Activated CD4-positive, alpha-beta T cell treated with anti-CD3 and anti-CD28 coated beads, Interleukin-2, amount 10 ng/mL, durations not matched to agents 7 days and 5 days (primary cell): ENCODE measurements around the gene AOPEP. TPM values are rescaled to one million over a fixed set of nuclear protein-coding genes. Genes with fewer than 3 reads are reported as not detected.

Source experiments
- CTCF ChIA-PET: fragments of 350-600 bp; sonication (Branson Sonifier 250); formaldehyde crosslinking; loops from one replicate; lab custom pipeline; 2021; ENCODE audit warnings: antibody characterized with exemption; lab: Charles Lee
- POLR2A ChIA-PET: fragments of 350-600 bp; sonication (Branson Sonifier 250); formaldehyde crosslinking; loops from one replicate; lab custom pipeline; 2021; ENCODE audit warnings: antibody characterized with exemption; lab: Charles Lee
- DNase-seq: peaks from one replicate; pipeline ENCODE4 v3.0.0-alpha.2; 2020
- H3K27ac Mint-ChIP-seq: one replicate; pipeline ENCODE4 v1.8.0; 2021; ENCODE audit warnings: mild to moderate bottlenecking, moderate library complexity, mixed read lengths
- H3K27me3 Mint-ChIP-seq: one replicate; pipeline ENCODE4 v1.8.0; 2021; ENCODE audit warnings: mixed read lengths
- H3K36me3 Mint-ChIP-seq: one replicate; pipeline ENCODE4 v1.8.0; 2021; ENCODE audit warnings: low read depth, mixed read lengths
- H3K4me1 Mint-ChIP-seq: one replicate; pipeline ENCODE4 v1.8.0; 2021; ENCODE audit warnings: mixed read lengths
- H3K4me3 Mint-ChIP-seq: one replicate; pipeline ENCODE4 v1.8.0; 2021; ENCODE audit warnings: mild to moderate bottlenecking, moderate library complexity, mixed read lengths
- H3K9me3 Mint-ChIP-seq: one replicate; pipeline ENCODE4 v1.8.0; 2021; ENCODE audit warnings: mixed read lengths
- total RNA-seq, 2 experiments: library from RNA; stranded (reverse); gene quantifications; one replicate each; pipeline ENCODE4 v1.2.3, GENCODE V29; 2021

Gene AOPEP
- total RNA-seq, 2 experiments from 2014 or later = 9.7 to 10.7 TPM

GRCh38 chr9:94804316-94804715, 77.8 kb downstream of the AOPEP start:
- no peak for DNase-seq
- ChIA-PET POLR2A (no interaction called here), CTCF (interaction anchor here (1.5 kb wide), 1 partner anchor 19 kb away, joined by 6 read pairs; no protein-coding TSS in a partner anchor)
- no peaks in the 10 kb centered on the region for H3K9me3 Mint-ChIP-seq
- peaks cover 21% of the 10 kb centered on the region for H3K4me1 Mint-ChIP-seq
- H3K36me3 Mint-ChIP-seq = peaks cover 25% of the 10 kb centered on the region
- H3K27ac Mint-ChIP-seq = no peak overlapping the region
- H3K4me3 Mint-ChIP-seq = no peak overlapping the region
- no peaks in the 10 kb centered on the region for H3K27me3 Mint-ChIP-seq

DNA sequence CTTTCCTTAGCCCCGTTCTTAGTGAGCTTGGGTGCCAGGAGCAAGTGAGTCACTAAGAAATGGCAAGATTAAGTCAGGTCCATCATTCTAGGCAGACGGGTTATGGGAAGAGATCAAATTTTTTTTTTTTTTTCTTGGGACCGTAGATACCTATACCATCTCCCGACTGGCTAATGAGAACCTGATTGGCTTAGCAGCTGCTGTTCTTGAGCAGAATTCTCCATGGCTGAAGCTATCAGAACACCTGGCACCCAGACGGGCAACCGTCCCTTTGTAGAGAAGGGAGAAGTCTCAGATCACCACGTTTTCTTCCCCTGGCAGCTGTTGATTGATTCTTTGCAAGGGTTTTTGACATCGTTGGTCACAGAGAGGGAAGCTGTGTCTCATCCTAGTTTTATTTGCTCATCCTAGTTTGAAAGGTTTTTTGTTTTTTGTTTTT, 78.6 kb downstream of the AOPEP start:
- H3K27ac Mint-ChIP-seq = no peak overlapping the region
- DNase-seq = no peak
- no peaks in the 10 kb centered on the region for H3K9me3 Mint-ChIP-seq
- ChIA-PET POLR2A (no interaction called here), CTCF (interaction anchor here (0.6 to 1.5 kb wide), 2 partner anchors 18 to 524 kb away, joined by 5 to 6 read pairs; no protein-coding TSS in a partner anchor)
- peaks cover 25% of the 10 kb centered on the region for H3K36me3 Mint-ChIP-seq
- peaks cover 21% of the 10 kb centered on the region for H3K4me1 Mint-ChIP-seq
- no peak overlapping the region for H3K4me3 Mint-ChIP-seq
- no peaks in the 10 kb centered on the region for H3K27me3 Mint-ChIP-seq

DNA sequence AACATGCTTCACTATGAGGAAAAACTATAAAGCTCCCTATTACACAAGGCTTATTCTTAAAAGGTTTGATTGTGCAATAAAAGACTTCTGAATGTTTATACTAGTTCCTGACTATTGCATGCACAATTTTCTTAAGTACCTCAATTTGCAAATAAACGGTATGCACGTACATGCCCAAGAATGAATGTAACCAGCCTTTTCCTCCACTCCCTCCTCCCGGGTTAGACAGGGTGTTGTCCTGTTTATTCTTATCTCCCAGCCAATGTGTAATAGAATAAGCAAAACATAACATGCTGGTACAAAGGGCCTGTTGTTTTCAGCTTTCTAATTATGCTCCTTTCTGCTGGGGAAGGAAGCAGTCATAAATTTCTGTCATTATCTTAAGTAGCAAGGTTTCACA, 79.1 kb downstream of the AOPEP start:
- no peaks in the 10 kb centered on the region for H3K9me3 Mint-ChIP-seq
- no peak overlapping the region for H3K27ac Mint-ChIP-seq
- no peak for DNase-seq
- ChIA-PET CTCF (interaction anchor here (0.6 kb wide), 1 partner anchor 523 kb away, joined by 5 read pairs; no protein-coding TSS in a partner anchor), POLR2A (no interaction called here)
- peaks cover 21% of the 10 kb centered on the region for H3K36me3 Mint-ChIP-seq
- peaks cover 21% of the 10 kb centered on the region for H3K4me1 Mint-ChIP-seq
- no peaks in the 10 kb centered on the region for H3K27me3 Mint-ChIP-seq
- H3K4me3 Mint-ChIP-seq = no peak overlapping the region

GRCh38 chr9:94806307-94806893, 79.9 kb downstream of the AOPEP start:
- CTCF ChIA-PET = interaction anchor here (1.4 kb wide), 1 partner anchor 15 kb away, joined by 5 read pairs; no protein-coding TSS in a partner anchor
- no peak for DNase-seq

DNA sequence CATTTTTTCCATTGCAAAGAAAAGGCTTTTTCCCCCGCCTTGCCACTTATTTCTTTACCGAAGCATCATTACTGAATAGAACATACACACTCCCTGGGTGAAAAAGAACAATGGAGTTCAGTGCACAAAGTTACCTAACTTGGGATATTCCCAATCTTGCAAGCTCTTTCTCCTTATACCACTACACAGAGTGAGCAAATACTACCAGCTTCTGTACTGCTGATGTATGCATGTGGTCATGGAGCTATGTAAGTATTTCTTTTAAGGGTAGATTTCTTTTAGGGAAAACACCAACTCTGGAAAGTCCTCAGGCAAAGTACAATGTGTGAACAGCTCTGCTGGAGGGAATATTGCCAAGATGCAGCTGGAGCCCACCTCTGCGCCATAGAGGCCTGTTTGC, 81.1 kb downstream of the AOPEP start:
- H3K36me3 Mint-ChIP-seq = peaks cover 11% of the 10 kb centered on the region
- no peak overlapping the region for H3K27ac Mint-ChIP-seq
- no peaks in the 10 kb centered on the region for H3K27me3 Mint-ChIP-seq
- peaks cover 14% of the 10 kb centered on the region for H3K4me1 Mint-ChIP-seq
- ChIA-PET CTCF (interaction anchor here (1.4 kb wide), 1 partner anchor 14 kb away, joined by 5 read pairs; no protein-coding TSS in a partner anchor), POLR2A (no interaction called here)
- no peaks in the 10 kb centered on the region for H3K9me3 Mint-ChIP-seq
- no peak overlapping the region for H3K4me3 Mint-ChIP-seq
- no peak for DNase-seq

More at GRCh38 chr9:94806307-94806893, 79.9 kb downstream of the AOPEP start:
- H3K4me1 Mint-ChIP-seq = peaks cover 21% of the 10 kb centered on the region
- no peaks in the 10 kb centered on the region for H3K9me3 Mint-ChIP-seq
- POLR2A ChIA-PET = no interaction called here
- H3K27ac Mint-ChIP-seq = no peak overlapping the region
- H3K4me3 Mint-ChIP-seq = no peak overlapping the region
- no peaks in the 10 kb centered on the region for H3K27me3 Mint-ChIP-seq
- peaks cover 15% of the 10 kb centered on the region for H3K36me3 Mint-ChIP-seq

DNA sequence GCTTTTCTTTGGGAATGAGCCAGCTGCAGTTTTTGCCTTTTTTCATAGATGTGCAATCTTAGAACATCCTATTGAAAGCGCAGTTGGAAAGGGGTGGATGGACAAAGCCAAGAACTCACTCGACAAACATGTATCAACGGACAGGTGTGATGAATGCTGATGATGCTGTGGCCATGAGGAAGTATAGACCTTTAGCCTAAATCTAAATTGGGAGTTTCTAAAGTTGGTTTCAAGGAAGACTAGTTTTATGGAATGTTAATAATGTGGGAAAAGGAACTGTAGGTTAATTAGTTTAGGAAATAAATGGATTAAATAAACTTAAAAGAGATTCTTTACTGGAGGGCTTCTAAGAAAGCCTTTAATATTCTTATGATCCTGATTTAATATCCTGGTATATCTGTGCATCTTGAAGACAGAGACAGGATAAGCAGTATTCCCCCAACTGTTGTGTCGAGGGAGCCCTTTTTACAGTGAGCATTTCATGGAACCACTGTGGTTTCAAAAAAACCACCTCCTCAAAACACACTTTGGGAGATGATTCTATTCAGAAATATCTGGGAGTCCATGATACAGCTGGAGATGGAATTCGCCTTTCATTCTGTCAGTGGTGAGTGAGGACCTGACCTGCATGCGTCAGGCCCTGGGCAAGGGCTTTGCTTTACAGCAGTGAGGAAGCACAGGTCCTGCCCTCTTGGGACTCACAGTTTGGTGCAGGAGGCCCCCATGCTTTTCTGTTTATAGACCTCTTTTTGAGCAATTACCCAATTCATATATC, 82.6 kb downstream of the AOPEP start:
- H3K36me3 Mint-ChIP-seq = peaks cover 11% of the 10 kb centered on the region
- ChIA-PET CTCF (no interaction called here), POLR2A (no interaction called here)
- no peak for DNase-seq
- H3K4me3 Mint-ChIP-seq = no peak overlapping the region
- no peaks in the 10 kb centered on the region for H3K9me3 Mint-ChIP-seq
- no peaks in the 10 kb centered on the region for H3K27me3 Mint-ChIP-seq
- no peak overlapping the region for H3K27ac Mint-ChIP-seq
- H3K4me1 Mint-ChIP-seq = no peaks in the 10 kb centered on the region

DNA sequence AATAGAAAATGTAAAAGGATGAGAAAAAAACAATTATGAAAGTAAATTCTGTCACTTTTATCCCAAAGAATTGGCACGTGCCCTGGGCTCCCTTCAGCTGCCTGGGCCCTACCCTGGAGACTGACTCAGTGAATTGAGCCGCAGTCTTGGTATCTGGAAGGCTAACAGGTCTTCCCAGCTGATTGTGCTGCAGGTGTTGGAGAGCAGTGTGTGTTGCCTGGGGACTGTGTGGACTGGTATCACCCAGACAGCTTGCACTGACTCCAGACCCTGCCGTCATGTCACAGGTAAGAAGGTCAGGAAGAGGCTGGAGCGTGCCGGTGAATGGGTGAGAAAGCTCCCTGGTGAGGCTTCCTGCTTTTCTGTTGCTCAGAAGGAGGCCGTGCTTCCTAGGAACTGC, 83.3 kb downstream of the AOPEP start:
- ChIA-PET POLR2A (no interaction called here), CTCF (no interaction called here)
- H3K9me3 Mint-ChIP-seq = no peaks in the 10 kb centered on the region
- no peaks in the 10 kb centered on the region for H3K27me3 Mint-ChIP-seq
- peaks cover 11% of the 10 kb centered on the region for H3K36me3 Mint-ChIP-seq
- H3K4me1 Mint-ChIP-seq = no peaks in the 10 kb centered on the region
- no peak for DNase-seq
- no peak overlapping the region for H3K27ac Mint-ChIP-seq
- H3K4me3 Mint-ChIP-seq = no peak overlapping the region

DNA sequence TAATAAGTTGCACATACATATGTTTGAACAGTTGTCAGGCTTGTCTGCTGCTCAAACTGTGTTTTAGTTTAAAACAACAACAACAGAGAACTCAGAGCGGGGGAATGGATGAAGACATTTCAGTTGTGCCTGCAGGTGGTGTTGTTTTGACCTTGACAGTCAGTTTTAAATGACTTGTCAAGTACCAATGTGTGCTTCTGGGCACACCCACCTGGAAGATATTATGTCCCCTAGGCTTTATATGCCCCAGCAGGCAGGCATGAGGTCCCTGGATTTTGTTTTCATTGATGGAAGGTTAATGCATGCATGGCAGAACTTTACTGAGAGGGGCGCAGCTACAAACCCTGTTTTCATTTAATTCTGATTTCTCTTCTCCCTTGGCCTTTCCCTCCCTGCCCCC, 84.6 kb downstream of the AOPEP start:
- no peaks in the 10 kb centered on the region for H3K9me3 Mint-ChIP-seq
- no peak for DNase-seq
- H3K4me3 Mint-ChIP-seq = no peak overlapping the region
- no peak overlapping the region for H3K27ac Mint-ChIP-seq
- H3K27me3 Mint-ChIP-seq = no peaks in the 10 kb centered on the region
- H3K36me3 Mint-ChIP-seq = peaks cover 9% of the 10 kb centered on the region
- ChIA-PET POLR2A (no interaction called here), CTCF (interaction anchor here (0.9 to 1.5 kb wide), 2 partner anchors 9 to 139 kb away, joined by 3 read pairs; no protein-coding TSS in a partner anchor)
- no peaks in the 10 kb centered on the region for H3K4me1 Mint-ChIP-seq

- H3K36me3 Mint-ChIP-seq = peaks cover 7% of the 10 kb centered on the region
- H3K4me3 Mint-ChIP-seq = no peak overlapping the region
- POLR2A ChIA-PET = no interaction called here
- H3K4me1 Mint-ChIP-seq = no peaks in the 10 kb centered on the region
- no peak overlapping the region for H3K27ac Mint-ChIP-seq
- H3K27me3 Mint-ChIP-seq = no peaks in the 10 kb centered on the region
- CTCF ChIA-PET = interaction anchor here (1.0 to 1.6 kb wide), 4 partner anchors 11 to 316 kb away, joined by 3 to 4 read pairs (median 3); no protein-coding TSS in a partner anchor
- no peaks in the 10 kb centered on the region for H3K9me3 Mint-ChIP-seq
- DNase-seq = no peak
Measured at GRCh38 chr9:94812343-94812742, 85.8 kb downstream of the AOPEP start.

DNA sequence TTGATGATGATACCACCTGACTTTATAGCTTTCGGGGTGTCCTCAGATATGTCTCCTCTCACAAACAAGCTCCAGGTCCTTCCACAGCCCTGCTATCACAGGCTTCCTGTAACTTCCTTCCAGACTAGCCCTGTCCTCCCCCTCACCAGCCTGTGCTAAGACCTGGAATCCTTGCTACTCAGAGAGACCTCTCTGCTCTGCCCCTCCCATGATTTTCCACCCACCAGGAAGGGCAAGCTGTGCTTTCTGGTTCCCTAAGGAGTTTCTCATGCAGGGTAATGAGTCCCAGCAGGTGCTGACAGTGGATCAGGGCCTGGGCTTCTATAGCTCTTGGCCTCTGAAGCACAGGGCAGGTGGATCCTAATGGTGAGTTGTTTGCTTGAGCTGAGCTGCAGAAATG, 86.9 kb downstream of the AOPEP start:
- H3K27me3 Mint-ChIP-seq = no peaks in the 10 kb centered on the region
- ChIA-PET POLR2A (no interaction called here), CTCF (interaction anchor here (1.0 to 1.8 kb wide), 4 partner anchors 10 to 315 kb away, joined by 3 to 5 read pairs (median 4); no protein-coding TSS in a partner anchor)
- H3K36me3 Mint-ChIP-seq = peaks cover 5% of the 10 kb centered on the region
- H3K9me3 Mint-ChIP-seq = no peaks in the 10 kb centered on the region
- H3K4me1 Mint-ChIP-seq = no peaks in the 10 kb centered on the region
- no peak overlapping the region for H3K4me3 Mint-ChIP-seq
- no peak for DNase-seq
- peak overlapping the region; percentile 15 for H3K27ac Mint-ChIP-seq

- Mint-ChIP-seq H3K4me1 (peaks cover 10% of the 10 kb centered on the region), H3K27ac (no peak overlapping the region), H3K27me3 (no peaks in the 10 kb centered on the region), H3K4me3 (no peak overlapping the region), H3K36me3 (peaks cover 3% of the 10 kb centered on the region), H3K9me3 (no peaks in the 10 kb centered on the region)
- CTCF ChIA-PET = interaction anchor here (0.5 to 1.1 kb wide), 4 partner anchors 29 to 128 kb away, joined by 3 read pairs; no protein-coding TSS in a partner anchor
- DNase-seq = no peak
- POLR2A ChIA-PET = no interaction called here
Measured at GRCh38 chr9:94817291-94818177, 91.0 kb downstream of the AOPEP start.

GRCh38 chr9:94818178-94818541, 91.7 kb downstream of the AOPEP start:
- ChIA-PET POLR2A (no interaction called here), CTCF (interaction anchor here (0.5 to 1.1 kb wide), 3 partner anchors 30 to 35 kb away, joined by 3 read pairs; no protein-coding TSS in a partner anchor)
- H3K4me1 Mint-ChIP-seq = peaks cover 10% of the 10 kb centered on the region
- peaks cover 3% of the 10 kb centered on the region for H3K36me3 Mint-ChIP-seq
- no peak overlapping the region for H3K27ac Mint-ChIP-seq
- H3K27me3 Mint-ChIP-seq = no peaks in the 10 kb centered on the region
- no peaks in the 10 kb centered on the region for H3K9me3 Mint-ChIP-seq
- DNase-seq = no peak
- no peak overlapping the region for H3K4me3 Mint-ChIP-seq
